GM12878 (cell line): ENCODE data around the gene FAM193A. TPM values are rescaled to one million over a fixed set of nuclear protein-coding genes. Genes with fewer than 3 reads are reported as not detected.

Experiments used
- ATAC-seq: fragments of 200-7000 bp; cut with Tn5 transposase; 3 replicates; pipeline ENCODE4 v1.9.1; 2020; ENCODE audit warnings: mild to moderate bottlenecking, moderate library complexity
- BruUV-seq: library from RNA; stranded (reverse); fragments of 400-500 nt; replicated peaks from 2 replicates; lab custom pipeline; 2021; lab: Mats Ljungman, UMichigan
- CTCF ChIA-PET: fragments of 300-600 bp; sonication (Branson Sonifier 250); formaldehyde crosslinking; extraction: SDS; loops from one replicate; lab custom pipeline; 2021; ENCODE audit warnings: inconsistent platforms; lab: Yijun Ruan, JAX
- POLR2A ChIA-PET: fragments of 350-600 bp; formaldehyde crosslinking; extraction: SDS; loops from one replicate; lab custom pipeline; 2021; ENCODE audit warnings: inconsistent platforms; lab: Charles Lee
- RAD21 ChIA-PET: fragments of 300-600 bp; sonication (Branson Sonifier 250); formaldehyde crosslinking; loops from one replicate; lab custom pipeline; 2023; ENCODE audit warnings: antibody characterized with exemption; ENCODE audit not compliant: unreplicated experiment; lab: Charles Lee
- SMC1A ChIA-PET: fragments of 300-600 bp; sonication (Branson Sonifier 250); formaldehyde crosslinking; loops from one replicate; lab custom pipeline; 2023; ENCODE audit not compliant: unreplicated experiment, uncharacterized antibody; lab: Charles Lee
- DNase-seq: peaks from one replicate; pipeline ENCODE4 v3.0.0-alpha.2; 2011; ENCODE audit warnings: low read depth, low spot score
- FAIRE-seq: peaks from 3 replicates; lab custom pipeline; 2011; peaks lifted over from hg19 to GRCh38; lab: Jason Lieb, UNC
- H2AFZ ChIP-seq: 2 replicates; pipeline ENCODE4 v1.6.0; 2011; ENCODE audit warnings: low read depth, low read length, control low read depth; ENCODE audit not compliant: control insufficient read depth
- H3K27ac ChIP-seq: 2 replicates; pipeline ENCODE4 v1.5.1; 2011; ENCODE audit warnings: control low read depth; ENCODE audit not compliant: control insufficient read depth, insufficient read depth
- H3K27me3 ChIP-seq, 2 experiments: replicated peaks in 1 of 2; 2 replicates each; pipeline versions ENCODE4 v1.6.0 to v1.6.1; 2011; ENCODE audit warnings: low read length in 1 of 2; ENCODE audit not compliant: control insufficient read depth in 2 of 2, insufficient read depth in 2 of 2
- H3K36me3 ChIP-seq, 2 experiments: 2 replicates each; pipeline ENCODE4 v1.5.1; 2011; ENCODE audit warnings: low read length in 1 of 2; ENCODE audit not compliant: control insufficient read depth in 2 of 2, insufficient read depth in 2 of 2
- H3K4me1 ChIP-seq: 2 replicates; pipeline ENCODE4 v1.6.1; 2011; ENCODE audit warnings: mild to moderate bottlenecking, low read length, moderate library complexity, mixed read lengths; ENCODE audit not compliant: control insufficient read depth, insufficient read depth
- H3K4me2 ChIP-seq: 2 replicates; pipeline ENCODE4 v1.6.0; 2011; ENCODE audit warnings: control low read depth; ENCODE audit not compliant: control insufficient read depth, insufficient read depth
- H3K4me3 ChIP-seq: fragments of 200-600 bp; sonication (generic); 2 replicates; pipeline ENCODE4 v1.5.1; 2016
- H3K79me2 ChIP-seq: 2 replicates; pipeline ENCODE4 v1.6.0; 2011; ENCODE audit warnings: low read length; ENCODE audit not compliant: control insufficient read depth, insufficient read depth
- H3K9ac ChIP-seq: 2 replicates; pipeline ENCODE4 v1.8.0; 2011; ENCODE audit warnings: low read length, control low read depth, mixed read lengths; ENCODE audit not compliant: control insufficient read depth, insufficient read depth
- H3K9me3 ChIP-seq: replicated peaks from 3 replicates; pipeline ENCODE4 v1.5.1; 2011; ENCODE audit warnings: mild to moderate bottlenecking, low read length; ENCODE audit not compliant: control insufficient read depth, insufficient read depth
- H4K20me1 ChIP-seq: 2 replicates; pipeline ENCODE4 v1.6.0; 2011; ENCODE audit not compliant: control insufficient read depth, insufficient read depth
- ELK1 ChIP-seq: IDR thresholded peaks from 2 replicates; pipeline ENCODE4 v1.6.1; 2012; ENCODE audit warnings: low read depth, low read length, improper control_type of control experiment
- EP300 ChIP-seq, 2 experiments: fragments of 150-350 bp in 1 of 2; IDR thresholded peaks; 2 replicates each; pipeline ENCODE4 v1.6.1; 2011 to 2012; ENCODE audit warnings: low read depth in 2 of 2, low read length in 2 of 2, borderline replicate concordance in 1 of 2, improper control_type of control experiment in 1 of 2, inconsistent platforms in 1 of 2; ENCODE audit not compliant: control insufficient read depth in 1 of 2
- ETV6 ChIP-seq, 2 experiments: fragments of 450-650 bp in 1 of 2; IDR thresholded peaks in 1 of 2; conservative IDR thresholded peaks in 1 of 2; 2 replicates each; pipeline ENCODE4 v1.6.1; 2014; ENCODE audit warnings: antibody characterized with exemption in 1 of 2, borderline replicate concordance in 1 of 2, low read depth in 1 of 2, mild to moderate bottlenecking in 1 of 2, moderate library complexity in 1 of 2
- EZH2 ChIP-seq: IDR thresholded peaks from 2 replicates; pipeline ENCODE4 v1.6.1; 2012; ENCODE audit warnings: low read depth, mild to moderate bottlenecking, control low read depth, inconsistent platforms, low read length, borderline replicate concordance; ENCODE audit not compliant: control insufficient read depth
- MAX ChIP-seq: IDR thresholded peaks from 2 replicates; pipeline ENCODE4 v1.6.1; 2012; ENCODE audit warnings: low read depth, low read length, improper control_type of control experiment
- MEF2A ChIP-seq: IDR thresholded peaks from 2 replicates; pipeline ENCODE4 v1.6.1; 2011; ENCODE audit warnings: low read depth, mild to moderate bottlenecking, low read length, moderate library complexity; ENCODE audit not compliant: insufficient read depth
- MTA2 ChIP-seq: fragments of 450-650 bp; IDR thresholded peaks from 2 replicates; pipeline ENCODE4 v1.6.1; 2016; ENCODE audit warnings: low read depth, mild to moderate bottlenecking, moderate library complexity
- NFYB ChIP-seq: IDR thresholded peaks from 2 replicates; pipeline ENCODE4 v1.6.1; 2011; ENCODE audit warnings: low read depth, mild to moderate bottlenecking, low read length, improper control_type of control experiment, moderate library complexity; ENCODE audit not compliant: insufficient read depth
- NR2C2 ChIP-seq: IDR thresholded peaks from 2 replicates; pipeline ENCODE4 v1.6.1; 2011; ENCODE audit warnings: borderline replicate concordance, low read depth; ENCODE audit not compliant: control insufficient read depth, insufficient read length
- PML ChIP-seq: IDR thresholded peaks from 2 replicates; pipeline ENCODE4 v1.6.1; 2012; ENCODE audit warnings: low read length, inconsistent platforms
- POLR2AphosphoS5 ChIP-seq: IDR thresholded peaks from 2 replicates; pipeline ENCODE4 v1.6.1; 2011; ENCODE audit warnings: mild to moderate bottlenecking, low read length, inconsistent platforms
- SREBF1 ChIP-seq: IDR thresholded peaks from 2 replicates; pipeline ENCODE4 v1.6.1; 2012; ENCODE audit warnings: mild to moderate bottlenecking, low read length
- SREBF2 ChIP-seq: IDR thresholded peaks from 2 replicates; pipeline ENCODE4 v1.6.1; 2012; ENCODE audit warnings: mild to moderate bottlenecking, low read length
- SUPT20H ChIP-seq: IDR thresholded peaks from 2 replicates; pipeline ENCODE4 v1.6.1; 2011; ENCODE audit warnings: low read depth, mild to moderate bottlenecking, low read length, moderate library complexity, borderline replicate concordance; ENCODE audit not compliant: control insufficient read depth
- TCF3 ChIP-seq: IDR thresholded peaks from 2 replicates; pipeline ENCODE4 v1.6.1; 2012; ENCODE audit warnings: low read depth, mild to moderate bottlenecking, low read length, borderline replicate concordance; ENCODE audit not compliant: insufficient read depth
- ZBTB11 ChIP-seq: fragments of 450-650 bp; formaldehyde crosslinking; IDR thresholded peaks from 2 replicates; pipeline ENCODE4 v1.5.0; 2022; ENCODE audit warnings: mild to moderate bottlenecking, missing genetic modification characterization
- WGBS: methylation state at CpG from one replicate; pipeline ENCODE4 v1.1.6; 2016; ENCODE audit warnings: low lambda C conversion rate; ENCODE audit not compliant: insufficient replicate concordance, insufficient coverage; ENCODE audit errors: missing lambda C conversion rate; 5-methylcytosine and 5-hydroxymethylcytosine counted together
- in situ Hi-C: fragments of 300-500 bp; cut with MboI; formaldehyde crosslinking; loops from 9 replicates; pipeline ENCODE4 v1.14.3; 2018; ENCODE audit warnings: mixed read lengths
- intact Hi-C: fragments of 100-400 bp; cut with micrococcal nuclease; formaldehyde crosslinking; loops from one replicate; pipeline ENCODE4 v1.14.2; 2022; ENCODE audit not compliant: unreplicated experiment
- polyA plus RNA-seq, 11 experiments: library from polyadenylated mRNA; depleted of rRNA in 4 of 11; unstranded in 6 of 11; stranded (reverse) in 5 of 11; fragments of >200 nt; fragmentation: Nextera tagmentation in 4 of 11; fragmentation: Illumina TruSeq in 1 of 11; extraction: Ambion mirVana in 4 of 11; extraction: Trizol in 1 of 11; gene quantifications; 1 replicate in 1 of 11; 2 replicates in 10 of 11; pipeline versions ENCODE4 v1.2.1 to v1.2.3, GENCODE V29; 2011 to 2016; ENCODE audit warnings: inconsistent platforms in 2 of 11, missing spikeins in 2 of 11, low read depth in 1 of 11
- total RNA-seq, 4 experiments: library from RNA; depleted of rRNA in 3 of 4; stranded (reverse); fragments of >200 nt in 3 of 4; fragmentation: Illumina TruSeq in 1 of 4; extraction: Trizol in 1 of 4; gene quantifications; 2 replicates each; pipeline versions ENCODE4 v1.2.1 to v1.2.3, GENCODE V29; 2013 to 2021
- TF ChIP-seq, protein P1 (sequence below): fragments of 450-650 bp; IDR thresholded peaks from 2 replicates; pipeline ENCODE4 v1.6.1; 2018; ENCODE audit warnings: mild to moderate bottlenecking, low read depth, moderate library complexity; ENCODE audit not compliant: partially characterized antibody

Gene FAM193A
- total and polyA plus RNA-seq, 10 of the 15 experiments (the other 5 are each of a cell fraction or from before 2014, with no cell fraction given): 0.52 to 23.3 (median 7.4) TPM

GRCh38 chr4:2576290-2576689 lies 39.8 kb downstream of the FAM193A start:
- Histone ChIP-seq H3K27me3 (no peaks in the 10 kb centered on the region), H3K9ac (no peak overlapping the region), H3K9me3 (peaks cover 7% of the 10 kb centered on the region), H3K36me3 (no peaks in the 10 kb centered on the region), H2AFZ (no peak overlapping the region), H3K4me3 (no peak overlapping the region), H4K20me1 (no peaks in the 10 kb centered on the region), H3K79me2 (peaks cover 70% of the 10 kb centered on the region), H3K4me2 (no peak overlapping the region), H3K27ac (no peak overlapping the region), H3K4me1 (peaks cover 2% of the 10 kb centered on the region)
- FAIRE-seq: no peak
- ChIA-PET SMC1A (no interaction called here), CTCF (no interaction called here), POLR2A (no interaction called here), RAD21 (no interaction called here)
- DNase-seq: no peak
- 100% methylated on average over 4 of the region's 4 CpGs for WGBS
- ATAC-seq: no peak
- no TSS peak for BruUV-seq
- intact Hi-C loops: no loop called here
- in situ Hi-C loops: no loop called here
- no peak for TF ChIP-seq ETV6 (conservative IDR thresholded peaks at IDR 0.05 in 1 of 2, IDR thresholded peaks at IDR 0.05 in 1 of 2; ENCODE audit: borderline replicate concordance in 1 of 2, low read depth in 1 of 2)
- TF ChIP-seq ELK1: no peak
- no peak for TF ChIP-seq NFYB
- no peak for TF ChIP-seq MAX
- no peak for TF ChIP-seq SREBF2
- no peak for TF ChIP-seq PML
- no peak for TF ChIP-seq MTA2
- no peak for TF ChIP-seq NR2C2
- TF ChIP-seq SUPT20H: no peak
- TF ChIP-seq EZH2: no peak
- TF ChIP-seq TCF3: no peak
- TF ChIP-seq, protein P1, sequence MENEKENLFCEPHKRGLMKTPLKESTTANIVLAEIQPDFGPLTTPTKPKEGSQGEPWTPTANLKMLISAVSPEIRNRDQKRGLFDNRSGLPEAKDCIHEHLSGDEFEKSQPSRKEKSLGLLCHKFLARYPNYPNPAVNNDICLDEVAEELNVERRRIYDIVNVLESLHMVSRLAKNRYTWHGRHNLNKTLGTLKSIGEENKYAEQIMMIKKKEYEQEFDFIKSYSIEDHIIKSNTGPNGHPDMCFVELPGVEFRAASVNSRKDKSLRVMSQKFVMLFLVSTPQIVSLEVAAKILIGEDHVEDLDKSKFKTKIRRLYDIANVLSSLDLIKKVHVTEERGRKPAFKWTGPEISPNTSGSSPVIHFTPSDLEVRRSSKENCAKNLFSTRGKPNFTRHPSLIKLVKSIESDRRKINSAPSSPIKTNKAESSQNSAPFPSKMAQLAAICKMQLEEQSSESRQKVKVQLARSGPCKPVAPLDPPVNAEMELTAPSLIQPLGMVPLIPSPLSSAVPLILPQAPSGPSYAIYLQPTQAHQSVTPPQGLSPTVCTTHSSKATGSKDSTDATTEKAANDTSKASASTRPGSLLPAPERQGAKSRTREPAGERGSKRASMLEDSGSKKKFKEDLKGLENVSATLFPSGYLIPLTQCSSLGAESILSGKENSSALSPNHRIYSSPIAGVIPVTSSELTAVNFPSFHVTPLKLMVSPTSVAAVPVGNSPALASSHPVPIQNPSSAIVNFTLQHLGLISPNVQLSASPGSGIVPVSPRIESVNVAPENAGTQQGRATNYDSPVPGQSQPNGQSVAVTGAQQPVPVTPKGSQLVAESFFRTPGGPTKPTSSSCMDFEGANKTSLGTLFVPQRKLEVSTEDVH: no peak
- TF ChIP-seq ZBTB11 (CRISPR knock-in tag): no peak
- no peak for TF ChIP-seq POLR2AphosphoS5
- TF ChIP-seq EP300 (IDR thresholded peaks at IDR 0.05; ENCODE audit: borderline replicate concordance in 1 of 2, control insufficient read depth in 1 of 2, low read depth in 2 of 2, low read length in 2 of 2): no peak
- TF ChIP-seq SREBF1: no peak
- no peak for TF ChIP-seq MEF2A
